ENCODE data around the gene HOXB5. TPM values are rescaled to one million over a fixed set of nuclear protein-coding genes. Genes with fewer than 3 reads are reported as not detected.

The HOXB5 gene
- polyA plus RNA-seq, 3 donors, result 30.0 to 58.2 (median 39.7) TPM

GRCh38 chr17:48597528-48597777, 3.9 kb upstream of the HOXB5 start:
- DNase-seq (ENCODE audit: extremely low read depth in 1 of 11, low read depth in 9 of 11, low spot score in 4 of 11), result no peak

- no peak for DNase-seq (ENCODE audit: extremely low read depth in 1 of 11, low read depth in 9 of 11, low spot score in 4 of 11)
Observed at GRCh38 chr17:48596735-48597527, 3.4 kb upstream of the HOXB5 start.

GRCh38 chr17:48596000-48596734, 2.6 kb upstream of the HOXB5 start:
- no peak for DNase-seq (ENCODE audit: extremely low read depth in 1 of 11, low read depth in 9 of 11, low spot score in 4 of 11)

- no peak for DNase-seq (ENCODE audit: extremely low read depth in 1 of 11, low read depth in 9 of 11, low spot score in 4 of 11)
Observed at GRCh38 chr17:48595278-48595999, 1.9 kb upstream of the HOXB5 start.

GRCh38 chr17:48594538-48595277, 1.1 kb upstream of the HOXB5 start:
- no peak for DNase-seq (ENCODE audit: extremely low read depth in 1 of 11, low read depth in 9 of 11, low spot score in 4 of 11)

GRCh38 chr17:48593840-48594537, 410 bp upstream of the HOXB5 start:
- DNase-seq (ENCODE audit: extremely low read depth in 1 of 11, low read depth in 9 of 11, low spot score in 4 of 11), result peak in 9 of 11 donors; percentile 83 to 93 (median 89)

- DNase-seq (ENCODE audit: extremely low read depth in 1 of 11, low read depth in 9 of 11, low spot score in 4 of 11), result no peak
Observed at GRCh38 chr17:48592577-48592976, 1.0 kb downstream of the HOXB5 start.

- DNase-seq (ENCODE audit: extremely low read depth in 1 of 11, low read depth in 9 of 11, low spot score in 4 of 11), result no peak
Observed at GRCh38 chr17:48592057-48592514, 1.5 kb downstream of the HOXB5 start.

- DNase-seq (ENCODE audit: extremely low read depth in 1 of 11, low read depth in 9 of 11, low spot score in 4 of 11), result no peak
Observed at GRCh38 chr17:48591255-48592056, 2.1 kb downstream of the HOXB5 start.

- no peak for DNase-seq (ENCODE audit: extremely low read depth in 1 of 11, low read depth in 9 of 11, low spot score in 4 of 11)
Observed at GRCh38 chr17:48590607-48591161, 2.9 kb downstream of the HOXB5 start.

- peak in 9 of 11 donors; percentile 80 to 94 (median 90) for DNase-seq (ENCODE audit: extremely low read depth in 1 of 11, low read depth in 9 of 11, low spot score in 4 of 11)
Observed at GRCh38 chr17:48589831-48590606, 3.6 kb downstream of the HOXB5 start, which contains the start of gene HOXB3. Gene HOXB3, minus strand, starts transcription at chr17:48590241. Its CDS starts 37,767 bp downstream, at chr17:48552474.

GRCh38 chr17:48589060-48589830, 4.3 kb downstream of the HOXB5 start:
- DNase-seq (ENCODE audit: extremely low read depth in 1 of 11, low read depth in 9 of 11, low spot score in 4 of 11), result no peak

GRCh38 chr17:48588528-48588927, 5.1 kb downstream of the HOXB5 start:
- no peak for DNase-seq (ENCODE audit: extremely low read depth in 1 of 11, low read depth in 9 of 11, low spot score in 4 of 11)

GRCh38 chr17:48588074-48588415, 5.5 kb downstream of the HOXB5 start:
- no peak for DNase-seq (ENCODE audit: extremely low read depth in 1 of 11, low read depth in 9 of 11, low spot score in 4 of 11)

- peak in 1 of 11 donors; percentile 84 for DNase-seq (ENCODE audit: extremely low read depth in 1 of 11, low read depth in 9 of 11, low spot score in 4 of 11)
Observed at GRCh38 chr17:48587276-48588073, 6.1 kb downstream of the HOXB5 start.
